Activated CD8-positive, alpha-beta T cell treated with anti-CD3 and anti-CD28 coated beads for 36 hours (primary cell): ENCODE results near the gene TMEM121. TPM values are rescaled to one million over a fixed set of nuclear protein-coding genes. Genes with fewer than 3 reads are reported as not detected.

Experiments
- ATAC-seq: fragments of 200-7000 bp; cut with Tn5 transposase; one replicate; pipeline ENCODE4 v1.10.0; 2021; ENCODE audit warnings: mild to moderate bottlenecking, moderate library complexity
- CTCF ChIA-PET: fragments of 350-600 bp; sonication (Branson Sonifier 250); formaldehyde crosslinking; loops from one replicate; lab custom pipeline; 2021; ENCODE audit warnings: antibody characterized with exemption; lab: Charles Lee
- POLR2A ChIA-PET: fragments of 350-600 bp; sonication (Branson Sonifier 250); formaldehyde crosslinking; loops from one replicate; lab custom pipeline; 2021; ENCODE audit warnings: antibody characterized with exemption; lab: Charles Lee
- DNase-seq: peaks from one replicate; pipeline ENCODE4 v3.0.0-alpha.2; 2020
- H3K27ac Mint-ChIP-seq: one replicate; pipeline ENCODE4 v1.8.0; 2021; ENCODE audit warnings: mild to moderate bottlenecking, mixed read lengths
- H3K27me3 Mint-ChIP-seq: one replicate; pipeline ENCODE4 v1.8.0; 2021; ENCODE audit warnings: mixed read lengths
- H3K36me3 Mint-ChIP-seq: one replicate; pipeline ENCODE4 v1.8.0; 2021; ENCODE audit warnings: low read depth, mixed read lengths
- H3K4me1 Mint-ChIP-seq: one replicate; pipeline ENCODE4 v1.8.0; 2021; ENCODE audit warnings: low read depth, mixed read lengths
- H3K4me3 Mint-ChIP-seq: one replicate; pipeline ENCODE4 v1.8.0; 2021; ENCODE audit warnings: mild to moderate bottlenecking, moderate library complexity, mixed read lengths
- H3K9me3 Mint-ChIP-seq: one replicate; pipeline ENCODE4 v1.8.0; 2021; ENCODE audit warnings: mixed read lengths
- CTCF ChIP-seq: fragments of 200-600 bp; IDR thresholded peaks from one replicate; pipeline ENCODE4 v1.8.0; 2022; ENCODE audit warnings: antibody characterized with exemption, mild to moderate bottlenecking
- intact Hi-C: fragments of 100-400 bp; cut with micrococcal nuclease; formaldehyde crosslinking; loops from one replicate; pipeline ENCODE4 v1.10.0; 2022
- total RNA-seq, 2 experiments: library from RNA; stranded (reverse); gene quantifications; one replicate each; pipeline ENCODE4 v1.2.3, GENCODE V29; 2021

TMEM121 gene
- total RNA-seq, 2 experiments from 2014 or later = 12.0 to 12.1 TPM

- POLR2A ChIA-PET = interaction anchor here (1.0 kb wide), 1 partner anchor 70 kb away, joined by 3 read pairs; no protein-coding TSS in a partner anchor
- CTCF ChIA-PET = interaction anchor here (1.6 to 2.9 kb wide), 2 partner anchors 10 to 12 kb away, joined by 6 to 80 read pairs; partner anchors contain the start of gene TEDC1
- peaks cover 23% of the 10 kb centered on the region for H3K27me3 Mint-ChIP-seq
- DNase-seq (no peak), ATAC-seq (no peak)
- H3K4me3 Mint-ChIP-seq = no peak overlapping the region
- H3K27ac Mint-ChIP-seq = no peak overlapping the region
- intact Hi-C loops = no loop called here
- peaks cover 43% of the 10 kb centered on the region for H3K4me1 Mint-ChIP-seq
- TF ChIP-seq CTCF = no peak
- no peaks in the 10 kb centered on the region for H3K9me3 Mint-ChIP-seq
- H3K36me3 Mint-ChIP-seq = peaks cover 2% of the 10 kb centered on the region
These were observed 46.8 kb upstream of the TMEM121 start for GRCh38 chr14:105479431-105480158.

- no peak for TF ChIP-seq CTCF
- H3K4me1 Mint-ChIP-seq = peaks cover 45% of the 10 kb centered on the region
- H3K27ac Mint-ChIP-seq = peak overlapping the region; percentile 15
- H3K4me3 Mint-ChIP-seq = no peak overlapping the region
- ATAC-seq = no peak
- intact Hi-C loops = no loop called here
- peaks cover 23% of the 10 kb centered on the region for H3K27me3 Mint-ChIP-seq
- peaks cover 2% of the 10 kb centered on the region for H3K36me3 Mint-ChIP-seq
- CTCF ChIA-PET = interaction anchor here (0.6 to 2.9 kb wide), 34 partner anchors 8 to 349 kb away, joined by 3 to 80 read pairs (median 4); partner anchors contain the start of genes BTBD6, TEDC1 and TMEM121
- POLR2A ChIA-PET = interaction anchor here (0.8 to 2.7 kb wide), 2 partner anchors 8 to 10 kb away, joined by 7 to 24 read pairs; partner anchors contain the start of gene TEDC1
- H3K9me3 Mint-ChIP-seq = no peaks in the 10 kb centered on the region
- DNase-seq = no peak
These were observed 46.1 kb upstream of the TMEM121 start for GRCh38 chr14:105480199-105480746.

GRCh38 chr14:105480807-105481801 is 45.3 kb upstream of the TMEM121 start:
- ATAC-seq = peak; percentile 68
- ChIA-PET CTCF (interaction anchor here (0.6 to 2.9 kb wide), 34 partner anchors 9 to 349 kb away, joined by 3 to 80 read pairs (median 4); partner anchors contain the start of genes BTBD6, TEDC1 and TMEM121), POLR2A (interaction anchor here (0.8 to 3.2 kb wide), 5 partner anchors 9 to 82 kb away, joined by 4 to 24 read pairs (median 7); partner anchors contain the start of gene TEDC1)
- Mint-ChIP-seq H3K4me3 (peak overlapping the region; percentile 65), H3K36me3 (peaks cover 2% of the 10 kb centered on the region), H3K9me3 (no peaks in the 10 kb centered on the region), H3K4me1 (peaks cover 52% of the 10 kb centered on the region), H3K27ac (peak overlapping the region; percentile 96), H3K27me3 (peaks cover 21% of the 10 kb centered on the region)
- TF ChIP-seq CTCF = peak; percentile 93
- intact Hi-C loops = no loop called here
- DNase-seq = peak; percentile 92

GRCh38 chr14:105481886-105482457 is 44.4 kb upstream of the TMEM121 start:
- Mint-ChIP-seq H3K27me3 (peaks cover 15% of the 10 kb centered on the region), H3K4me3 (peak overlapping the region; percentile 65), H3K9me3 (no peaks in the 10 kb centered on the region), H3K27ac (peak overlapping the region; percentile 96), H3K4me1 (peaks cover 52% of the 10 kb centered on the region), H3K36me3 (peaks cover 2% of the 10 kb centered on the region)
- POLR2A ChIA-PET = interaction anchor here (1.1 to 3.2 kb wide), 4 partner anchors 9 to 83 kb away, joined by 4 to 24 read pairs (median 8); partner anchors contain the start of gene TEDC1
- no peak for TF ChIP-seq CTCF
- intact Hi-C loops = no loop called here
- DNase-seq (peak; percentile 98), ATAC-seq (peak; percentile 71)
- CTCF ChIA-PET = interaction anchor here (1.4 to 2.9 kb wide), 6 partner anchors 9 to 111 kb away, joined by 5 to 80 read pairs (median 12); partner anchors contain the start of gene TEDC1
